SK-N-MC (cell line): ENCODE results near the gene SUCLG2.

ENCODE experiments used
- DNase-seq: peaks from one replicate; pipeline ENCODE4 v3.0.0-alpha.2; 2011; ENCODE audit warnings: low read depth, low spot score
- H3K27ac ChIP-seq: fragments of 200-600 bp; sonication (generic); 2 replicates; pipeline ENCODE4 v1.5.1; 2016; ENCODE audit warnings: mixed run types
- H3K36me3 ChIP-seq: fragments of 200-600 bp; sonication (generic); 2 replicates; pipeline ENCODE4 v1.6.1; 2017; ENCODE audit warnings: antibody characterized with exemption, low read length, mixed read lengths; ENCODE audit not compliant: insufficient read depth
- H3K4me3 ChIP-seq: fragments of 200-600 bp; sonication (generic); 2 replicates; pipeline ENCODE4 v1.5.1; 2016
- H3K9ac ChIP-seq: fragments of 200-600 bp; sonication (generic); 2 replicates; pipeline ENCODE4 v1.8.0; 2017; ENCODE audit warnings: mixed run types, mixed read lengths; ENCODE audit not compliant: insufficient read length
- H3K9me3 ChIP-seq: fragments of 200-600 bp; sonication (generic); 2 replicates; pipeline ENCODE4 v1.6.1; 2017; ENCODE audit warnings: low read depth, mild to moderate bottlenecking, antibody characterized with exemption, low read length, moderate library complexity, mixed read lengths
- EZH2 ChIP-seq: fragments of 200-600 bp; sonication (generic); IDR thresholded peaks from one replicate; pipeline ENCODE4 v1.6.1; 2017; ENCODE audit warnings: antibody characterized with exemption
- FOXP2 ChIP-seq: optimal IDR thresholded peaks from 2 replicates; pipeline ENCODE3; 2011; ENCODE audit warnings: mild to moderate bottlenecking, moderate library complexity; ENCODE audit not compliant: insufficient read depth; ENCODE audit errors: extremely low read length, control extremely low read depth
- POLR2AphosphoS5 ChIP-seq: IDR thresholded peaks from 2 replicates; pipeline ENCODE4 v1.6.1; 2012; ENCODE audit warnings: mild to moderate bottlenecking, low read depth, low read length, borderline replicate concordance

The SUCLG2 gene

GRCh38 chr3:67610458-67610857 is 44.0 kb downstream of the SUCLG2 start:
- H3K36me3 ChIP-seq: no peaks in the 10 kb centered on the region; the same call in 1 of the 2 replicates
- H3K4me3 ChIP-seq: no peak overlapping the region
- H3K9ac ChIP-seq: no peak overlapping the region
- H3K9me3 ChIP-seq: no peaks in the 10 kb centered on the region
- no peak for TF ChIP-seq EZH2
- TF ChIP-seq POLR2AphosphoS5: no peak
- no peak for TF ChIP-seq FOXP2
- no peak overlapping the region for H3K27ac ChIP-seq
- no peak for DNase-seq

- Histone ChIP-seq H3K9me3 (no peaks in the 10 kb centered on the region), H3K27ac (no peak overlapping the region), H3K36me3 (no peaks in the 10 kb centered on the region; the same call in 1 of the 2 replicates), H3K4me3 (no peak overlapping the region), H3K9ac (no peak overlapping the region)
- TF ChIP-seq EZH2 (no peak), FOXP2 (no peak), POLR2AphosphoS5 (no peak)
- no peak for DNase-seq
These were observed 44.7 kb downstream of the SUCLG2 start for GRCh38 chr3:67609709-67610108.

- DNase-seq: no peak
- no peak overlapping the region for H3K4me3 ChIP-seq
- no peaks in the 10 kb centered on the region for H3K9me3 ChIP-seq
- H3K9ac ChIP-seq: no peak overlapping the region
- no peak overlapping the region for H3K27ac ChIP-seq
- H3K36me3 ChIP-seq: no peaks in the 10 kb centered on the region; the same call in 1 of the 2 replicates
- no peak for TF ChIP-seq POLR2AphosphoS5
- TF ChIP-seq FOXP2: no peak
- no peak for TF ChIP-seq EZH2
These were observed 46.4 kb downstream of the SUCLG2 start for GRCh38 chr3:67608034-67608433.

- Histone ChIP-seq H3K9ac (no peak overlapping the region), H3K36me3 (no peaks in the 10 kb centered on the region; the same call in 1 of the 2 replicates), H3K27ac (no peak overlapping the region), H3K4me3 (no peak overlapping the region), H3K9me3 (no peaks in the 10 kb centered on the region)
- DNase-seq: no peak
- TF ChIP-seq POLR2AphosphoS5 (no peak), FOXP2 (no peak), EZH2 (no peak)
These were observed 49.0 kb downstream of the SUCLG2 start for GRCh38 chr3:67605377-67605776.

DNA sequence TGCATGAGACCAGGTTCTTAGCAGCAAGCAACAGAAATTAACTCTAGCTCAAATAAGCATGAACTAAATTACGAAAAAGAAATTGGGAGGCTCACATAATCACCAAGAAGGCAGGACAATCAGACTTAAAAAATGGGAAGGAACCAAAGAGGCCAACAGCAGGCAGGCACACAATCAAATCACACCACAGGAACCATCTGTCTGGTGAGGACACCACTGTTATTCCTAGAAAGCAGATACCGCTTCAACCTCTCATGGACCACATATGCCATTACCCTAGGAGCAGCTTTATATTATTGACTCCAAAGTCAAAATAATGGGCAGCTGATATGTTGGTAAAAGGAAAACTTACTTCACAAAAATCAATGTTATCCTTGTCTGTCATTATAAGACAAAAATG is 51.6 kb downstream of the SUCLG2 start:
- no peak overlapping the region for H3K9ac ChIP-seq
- no peak overlapping the region for H3K27ac ChIP-seq
- H3K36me3 ChIP-seq: no peaks in the 10 kb centered on the region
- no peak for DNase-seq
- TF ChIP-seq EZH2 (no peak), FOXP2 (no peak), POLR2AphosphoS5 (no peak)
- H3K4me3 ChIP-seq: no peak overlapping the region
- no peaks in the 10 kb centered on the region for H3K9me3 ChIP-seq

- no peak overlapping the region for H3K27ac ChIP-seq
- no peak for TF ChIP-seq FOXP2
- TF ChIP-seq POLR2AphosphoS5: no peak
- H3K9ac ChIP-seq: no peak overlapping the region
- H3K36me3 ChIP-seq: no peaks in the 10 kb centered on the region
- DNase-seq: no peak
- no peaks in the 10 kb centered on the region for H3K9me3 ChIP-seq
- H3K4me3 ChIP-seq: no peak overlapping the region
These were observed 52.3 kb downstream of the SUCLG2 start for GRCh38 chr3:67601919-67602608.

DNA sequence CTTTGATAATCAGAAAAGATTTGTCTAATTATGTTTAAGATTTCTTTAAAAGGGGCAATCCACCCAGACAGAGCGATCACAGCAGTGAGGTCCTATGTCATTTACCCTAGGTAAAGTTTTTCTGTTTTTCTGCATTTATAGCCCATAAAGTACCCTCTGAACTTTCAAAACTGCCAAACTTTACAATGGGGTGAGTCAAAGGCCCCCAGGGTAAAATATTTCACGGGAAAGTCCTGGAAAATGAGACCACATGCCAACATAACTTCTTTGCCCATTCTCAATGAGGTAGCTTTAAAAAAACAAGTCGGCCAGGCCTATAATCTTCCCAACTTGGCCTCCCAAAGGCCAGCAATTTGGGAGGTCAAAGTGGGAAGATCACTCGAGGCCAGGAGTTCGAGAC is 53.0 kb downstream of the SUCLG2 start:
- no peak overlapping the region for H3K9ac ChIP-seq
- H3K36me3 ChIP-seq: no peaks in the 10 kb centered on the region
- H3K4me3 ChIP-seq: no peak overlapping the region
- TF ChIP-seq POLR2AphosphoS5 (no peak), FOXP2 (no peak), EZH2 (no peak)
- no peaks in the 10 kb centered on the region for H3K9me3 ChIP-seq
- DNase-seq: no peak
- H3K27ac ChIP-seq: no peak overlapping the region

DNA sequence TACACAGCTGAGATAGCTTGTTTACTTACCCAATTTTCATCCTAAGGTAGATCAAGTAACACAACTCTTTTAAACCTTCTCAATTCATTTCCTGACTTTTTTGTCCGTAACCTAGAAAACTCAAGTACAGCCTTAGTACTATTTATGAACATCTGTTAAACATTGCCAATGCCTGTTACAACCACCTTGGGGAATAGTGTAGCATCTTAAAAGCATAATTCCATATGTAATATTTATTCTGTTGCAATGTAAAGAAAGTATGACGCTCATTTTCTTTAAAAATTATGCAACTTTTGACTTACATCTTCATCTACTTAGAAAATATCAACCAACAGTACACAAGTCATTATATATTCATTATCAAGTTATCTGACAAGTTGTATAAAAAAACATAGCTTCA is 54.6 kb downstream of the SUCLG2 start:
- Histone ChIP-seq H3K9me3 (no peaks in the 10 kb centered on the region), H3K4me3 (no peak overlapping the region), H3K27ac (no peak overlapping the region), H3K9ac (no peak overlapping the region), H3K36me3 (no peaks in the 10 kb centered on the region)
- no peak for TF ChIP-seq FOXP2
- TF ChIP-seq POLR2AphosphoS5: no peak
- TF ChIP-seq EZH2: no peak
- DNase-seq: no peak

GRCh38 chr3:67598814-67599556 is 55.4 kb downstream of the SUCLG2 start:
- no peak for DNase-seq
- no peaks in the 10 kb centered on the region for H3K9me3 ChIP-seq
- H3K9ac ChIP-seq: no peak overlapping the region
- no peak overlapping the region for H3K4me3 ChIP-seq
- H3K27ac ChIP-seq: no peak overlapping the region
- no peaks in the 10 kb centered on the region for H3K36me3 ChIP-seq
- TF ChIP-seq EZH2: no peak
- no peak for TF ChIP-seq POLR2AphosphoS5
- TF ChIP-seq FOXP2: no peak
